NCI-H1436 treated with DMSO at 0.1 percent for 48 hours (cell line): ENCODE measurements around the gene NID1.
"Not testable (repeated sequence)": the region's sequence is repeated elsewhere in the genome, so short reads cannot be mapped to it uniquely, and the experiment has no call there.

Experiments
- DNase-seq: peaks from one replicate; lab custom pipeline; 2025; lab: John Stamatoyannopoulos, UW

NID1 gene

GRCh38 chr1:236096660-236097482, 32.0 kb upstream of the NID1 start:
- not testable (repeated sequence) for DNase-seq

DNA sequence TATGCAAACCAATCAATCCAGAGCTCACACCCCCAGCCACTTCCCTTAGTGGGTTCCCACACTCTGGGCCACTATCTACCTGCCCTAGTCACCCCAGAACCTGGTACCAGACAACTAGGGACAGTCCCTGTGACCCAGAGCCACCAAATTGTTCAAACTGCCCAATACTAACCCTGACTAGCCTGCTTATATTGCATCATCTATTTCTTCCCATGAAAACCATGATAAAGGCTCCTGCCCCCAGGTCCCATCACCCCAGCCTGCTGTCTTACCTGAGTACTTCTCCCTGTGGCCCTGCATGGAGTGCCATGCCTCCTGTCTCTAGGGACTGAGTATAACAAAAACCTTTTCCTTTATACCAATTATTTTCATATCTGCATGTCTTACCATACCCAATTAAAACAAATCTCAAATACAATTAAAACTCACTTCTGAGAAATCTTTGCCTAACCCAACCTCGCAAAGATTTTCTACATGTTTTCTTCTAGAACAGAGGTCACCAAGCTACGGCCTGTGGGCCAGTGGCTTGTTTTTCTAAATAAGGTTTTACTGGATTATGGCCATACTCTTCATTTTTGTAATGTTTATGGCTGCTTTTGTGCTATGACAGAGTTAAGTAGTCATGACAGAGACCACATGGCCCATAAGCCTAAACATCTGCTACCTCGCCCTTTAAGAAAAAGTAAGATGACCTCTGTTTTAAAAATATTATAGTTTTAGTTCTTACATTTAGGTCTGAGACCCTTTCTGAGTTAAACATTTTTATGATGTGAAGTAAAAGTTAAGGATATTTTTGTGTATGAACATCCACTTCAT, 31.0 kb upstream of the NID1 start:
- DNase-seq, result no peak

GRCh38 chr1:236092899-236093298, 28.0 kb upstream of the NID1 start:
- DNase-seq, result no peak

- no peak for DNase-seq
Observed at GRCh38 chr1:236091933-236092318, 27.0 kb upstream of the NID1 start.

DNA sequence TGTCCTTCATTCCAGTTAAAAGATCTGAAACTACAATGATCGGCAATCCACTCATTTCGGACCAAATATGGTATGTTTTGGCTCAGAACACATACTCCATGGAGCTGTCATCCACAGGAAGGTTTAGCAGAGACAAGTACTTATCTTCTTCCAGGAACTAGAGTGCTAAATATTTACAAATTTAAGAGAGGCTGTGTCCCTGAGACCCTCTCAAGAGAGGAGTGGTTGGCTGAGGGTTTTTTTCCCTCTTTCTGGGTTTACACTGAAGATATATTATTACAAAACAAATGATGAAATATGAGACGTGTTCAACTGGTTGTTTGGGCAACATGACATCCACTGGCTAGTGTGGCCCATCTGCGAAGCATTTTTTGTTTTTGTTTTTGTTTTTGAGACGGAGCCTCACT, 25.9 kb upstream of the NID1 start:
- no peak for DNase-seq

DNA sequence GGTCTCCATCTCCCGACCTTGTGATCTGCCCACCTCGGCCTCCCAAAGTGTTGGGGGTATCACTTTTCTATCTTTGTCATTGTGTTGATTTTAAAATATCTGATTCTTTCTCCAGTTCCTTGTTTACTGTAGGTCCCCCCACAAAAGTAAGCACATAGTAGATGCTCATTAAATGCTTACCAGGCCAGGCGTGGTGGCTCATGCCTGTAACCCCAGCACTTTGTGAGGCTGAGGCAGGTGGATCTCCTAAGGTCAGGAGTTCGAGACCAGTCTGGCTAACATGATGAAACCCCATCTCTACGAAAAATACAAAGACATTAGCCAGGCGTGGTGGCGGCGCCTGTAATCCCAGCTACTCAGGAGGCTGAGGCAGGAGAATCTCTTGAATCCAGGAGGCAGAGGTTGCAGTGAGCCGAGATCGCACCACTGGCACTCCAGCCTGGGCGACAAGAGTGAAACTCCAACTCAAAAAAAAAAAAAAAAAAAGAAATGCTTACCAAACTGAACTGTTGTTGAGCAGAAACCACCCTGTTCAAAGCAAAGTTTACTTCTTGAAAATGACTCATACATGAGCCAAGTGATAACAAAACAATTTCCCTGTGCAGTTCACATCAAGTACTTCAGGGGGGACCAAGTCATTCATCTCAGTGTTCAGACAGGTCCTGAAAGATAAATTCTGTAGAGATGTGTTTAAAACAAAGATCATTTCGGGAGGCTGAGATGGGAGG, 24.3 kb upstream of the NID1 start:
- DNase-seq, result no peak

GRCh38 chr1:236086537-236086936, 21.6 kb upstream of the NID1 start:
- no peak for DNase-seq

DNA sequence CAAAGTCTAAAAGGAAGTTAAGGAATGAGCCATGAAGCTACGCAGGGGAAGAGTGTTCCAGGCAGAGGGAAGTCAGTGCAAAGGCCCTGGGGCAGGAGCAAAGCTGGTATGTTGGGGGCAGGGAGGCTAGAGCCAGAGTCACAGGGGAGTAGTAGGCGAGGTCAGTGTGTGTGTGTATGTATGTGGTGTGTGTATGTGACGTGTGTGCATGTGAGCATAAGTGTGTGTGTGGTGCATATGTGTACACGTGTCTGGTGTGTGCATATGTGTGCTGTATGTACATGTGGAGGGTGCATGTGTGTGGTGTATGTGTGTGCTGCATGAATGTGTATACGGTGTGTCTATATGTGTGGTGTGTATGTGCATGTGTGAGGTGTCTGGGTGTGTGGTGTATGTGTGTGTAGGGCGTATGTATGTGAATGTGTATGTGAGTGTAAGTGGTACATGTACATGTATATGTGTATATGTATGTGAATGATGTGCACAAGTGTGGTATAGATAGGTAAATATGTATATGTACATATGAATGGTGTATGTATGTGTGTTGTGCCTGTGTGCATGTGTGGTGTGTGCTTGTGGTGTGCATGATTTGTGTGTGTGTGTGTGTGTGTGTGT, 20.8 kb upstream of the NID1 start:
- DNase-seq, result no peak

DNA sequence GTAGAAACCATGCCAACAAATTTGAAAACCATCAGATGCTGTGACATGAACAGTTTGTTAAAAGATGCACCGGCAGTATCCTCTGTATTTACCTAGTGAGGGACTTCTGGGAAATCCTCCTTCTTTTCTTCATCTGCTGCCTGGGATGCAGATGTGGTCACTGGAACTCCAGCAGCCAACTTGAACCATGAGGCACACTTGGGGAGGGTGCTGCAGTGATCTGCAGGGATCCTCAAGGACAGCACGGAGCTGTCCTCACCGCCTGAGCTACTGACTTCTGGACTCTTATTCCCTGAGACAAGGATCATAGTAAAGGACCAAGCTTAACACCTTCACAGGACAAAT, 19.5 kb upstream of the NID1 start:
- DNase-seq, result no peak

GRCh38 chr1:236083650-236084385, 18.9 kb upstream of the NID1 start:
- DNase-seq, result no peak

DNA sequence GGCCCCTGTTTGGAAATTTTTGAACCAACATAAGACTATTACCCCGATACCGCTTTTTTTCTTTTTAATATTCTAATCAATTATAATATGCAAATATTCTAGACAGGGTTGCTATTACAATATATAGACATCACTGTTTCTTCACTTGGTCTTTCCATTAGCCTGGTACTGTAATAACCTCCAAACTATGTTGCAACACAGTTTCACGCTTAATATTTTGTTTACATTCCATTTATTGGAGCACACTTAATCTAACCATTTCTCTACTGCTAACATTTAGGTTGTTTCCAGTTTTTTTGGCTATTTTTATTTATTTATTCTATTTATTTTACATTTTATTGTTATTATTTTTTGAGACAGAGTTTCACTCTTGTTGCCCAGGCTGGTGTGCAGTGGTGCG, 17.6 kb upstream of the NID1 start:
- DNase-seq, result no peak

GRCh38 chr1:236081546-236082227, 16.8 kb upstream of the NID1 start:
- no peak for DNase-seq

DNA sequence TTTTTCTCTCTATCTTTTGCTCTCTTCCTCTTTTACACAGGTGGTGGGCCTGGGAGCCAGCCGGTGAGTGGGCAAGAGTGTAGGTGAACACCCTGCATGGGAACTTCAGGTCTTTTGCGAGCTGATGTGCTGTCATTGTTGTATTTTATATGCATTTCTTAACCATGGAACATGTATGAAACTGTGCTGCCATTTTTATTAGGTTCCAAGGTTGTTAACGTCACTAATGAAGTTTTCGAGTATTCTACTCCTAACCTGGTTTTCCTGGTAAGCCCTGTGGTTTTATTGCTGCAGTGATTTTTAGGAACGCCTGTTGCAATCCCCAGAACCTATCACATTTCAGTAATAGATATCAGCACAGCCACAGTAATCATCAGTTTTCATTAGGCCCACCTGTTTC, 14.8 kb upstream of the NID1 start:
- no peak for DNase-seq

- no peak for DNase-seq
Observed at GRCh38 chr1:236078993-236079392, 14.1 kb upstream of the NID1 start.

DNA sequence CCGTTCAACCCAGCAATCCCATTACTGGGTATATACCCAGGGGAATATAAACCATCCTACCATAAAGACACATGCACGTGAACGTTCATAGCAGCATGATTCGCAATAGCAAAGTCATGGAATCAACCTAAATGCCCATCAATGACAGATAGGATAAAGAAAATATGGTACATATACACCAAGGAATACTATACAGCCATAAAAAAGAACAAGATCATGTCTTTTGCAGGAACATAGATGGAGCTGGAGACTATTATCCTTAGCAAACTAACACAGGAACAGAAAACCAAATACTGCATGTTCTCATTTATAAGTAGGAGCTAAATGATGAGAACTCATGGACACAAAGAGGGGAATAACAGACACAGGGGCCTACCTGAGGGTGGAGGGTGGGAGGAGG, 13.2 kb upstream of the NID1 start:
- DNase-seq, result not testable (repeated sequence)

DNA sequence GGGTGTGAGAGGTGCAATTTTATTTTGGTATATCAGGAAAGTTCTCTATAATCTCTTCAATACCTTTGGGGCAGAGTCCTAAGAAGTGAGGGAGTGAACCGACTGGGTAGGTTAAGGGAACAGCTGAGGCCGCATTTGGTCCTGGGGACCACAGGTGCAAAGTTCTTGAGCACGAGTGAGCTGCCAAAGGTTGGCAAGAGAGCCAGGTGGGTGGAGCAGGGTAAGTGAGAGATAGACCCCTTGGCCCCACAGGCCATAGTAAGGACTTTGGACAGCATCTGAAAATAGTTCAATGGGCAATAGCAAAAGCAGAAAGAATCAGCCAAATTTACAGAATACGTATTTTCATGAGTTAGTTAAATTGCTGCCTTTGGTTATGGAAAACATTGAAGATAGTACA, 11.0 kb upstream of the NID1 start:
- no peak for DNase-seq

GRCh38 chr1:236073307-236073897, 8.5 kb upstream of the NID1 start:
- no peak for DNase-seq

- DNase-seq, result no peak
Observed at GRCh38 chr1:236072001-236072400, 7.1 kb upstream of the NID1 start.

GRCh38 chr1:236070753-236071152, 5.9 kb upstream of the NID1 start:
- DNase-seq, result no peak

GRCh38 chr1:236069796-236070195, 4.9 kb upstream of the NID1 start:
- no peak for DNase-seq
